ENCODE measurements around the gene LRRC8A.

Gene LRRC8A

DNA sequence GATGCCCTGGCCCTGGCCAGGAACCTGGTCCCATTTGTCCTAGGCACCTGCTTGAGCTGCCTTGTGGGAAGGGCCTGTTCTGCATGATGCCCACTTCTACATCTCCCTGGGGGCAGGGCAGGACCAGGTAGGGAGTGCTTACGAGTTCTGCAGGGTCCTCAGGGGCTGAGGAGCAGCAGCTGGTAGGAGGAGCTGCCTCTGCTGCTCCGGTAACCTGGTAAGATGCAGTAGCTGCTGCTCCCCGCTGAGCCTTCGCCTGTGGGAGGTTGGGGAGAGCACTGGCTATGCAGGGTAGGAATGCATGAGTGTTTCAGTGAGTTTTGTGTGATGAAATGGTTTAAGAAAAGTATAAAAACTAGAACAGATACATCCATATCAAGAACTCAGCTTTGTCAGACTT is 13.6 kb downstream of the LRRC8A start:
- H3K27ac ChIP-seq, result no peak overlapping the region
- TF ChIP-seq, protein P1, sequence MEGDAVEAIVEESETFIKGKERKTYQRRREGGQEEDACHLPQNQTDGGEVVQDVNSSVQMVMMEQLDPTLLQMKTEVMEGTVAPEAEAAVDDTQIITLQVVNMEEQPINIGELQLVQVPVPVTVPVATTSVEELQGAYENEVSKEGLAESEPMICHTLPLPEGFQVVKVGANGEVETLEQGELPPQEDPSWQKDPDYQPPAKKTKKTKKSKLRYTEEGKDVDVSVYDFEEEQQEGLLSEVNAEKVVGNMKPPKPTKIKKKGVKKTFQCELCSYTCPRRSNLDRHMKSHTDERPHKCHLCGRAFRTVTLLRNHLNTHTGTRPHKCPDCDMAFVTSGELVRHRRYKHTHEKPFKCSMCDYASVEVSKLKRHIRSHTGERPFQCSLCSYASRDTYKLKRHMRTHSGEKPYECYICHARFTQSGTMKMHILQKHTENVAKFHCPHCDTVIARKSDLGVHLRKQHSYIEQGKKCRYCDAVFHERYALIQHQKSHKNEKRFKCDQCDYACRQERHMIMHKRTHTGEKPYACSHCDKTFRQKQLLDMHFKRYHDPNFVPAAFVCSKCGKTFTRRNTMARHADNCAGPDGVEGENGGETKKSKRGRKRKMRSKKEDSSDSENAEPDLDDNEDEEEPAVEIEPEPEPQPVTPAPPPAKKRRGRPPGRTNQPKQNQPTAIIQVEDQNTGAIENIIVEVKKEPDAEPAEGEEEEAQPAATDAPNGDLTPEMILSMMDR (IDR thresholded peaks at IDR 0.05), result no peak
- no peaks in the 10 kb centered on the region for H3K27me3 ChIP-seq (ENCODE audit: control insufficient read depth, insufficient read depth, low read length)
- no peak overlapping the region for H3K4me2 ChIP-seq (ENCODE audit: low read length)
- peaks cover 2% of the 10 kb centered on the region for H3K79me2 ChIP-seq
- H3K9ac ChIP-seq, result no peak overlapping the region
- no peaks in the 10 kb centered on the region for H3K4me1 ChIP-seq
- H2AFZ ChIP-seq, result no peak overlapping the region
- H3K4me3 ChIP-seq (ENCODE audit: low read depth, low read length), result no peak overlapping the region
- no peaks in the 10 kb centered on the region for H3K9me3 ChIP-seq (ENCODE audit: control insufficient read depth, low read length)
- no peaks in the 10 kb centered on the region for H3K36me3 ChIP-seq (ENCODE audit: control insufficient read depth, insufficient read depth, low read length)

DNA sequence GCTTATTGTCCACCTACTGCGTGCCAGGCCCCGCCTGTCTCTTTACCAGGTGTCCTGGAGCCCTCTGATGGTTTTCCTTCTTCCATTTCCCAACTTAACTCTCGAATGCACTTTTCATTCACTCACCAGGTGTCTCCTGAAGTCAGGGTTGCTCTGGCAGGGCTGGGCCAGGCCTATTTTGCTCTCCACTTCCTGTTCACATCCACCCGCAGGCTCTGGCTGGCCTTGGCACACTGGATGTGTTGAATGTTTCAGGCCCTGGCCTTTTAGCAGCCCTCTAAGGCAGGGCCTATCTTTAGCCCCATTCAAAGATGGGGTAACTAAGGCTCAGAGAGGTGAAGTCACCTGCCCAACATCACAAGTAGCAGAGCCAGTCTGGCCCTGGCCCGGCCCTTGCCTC is 16.4 kb downstream of the LRRC8A start:
- no peaks in the 10 kb centered on the region for H3K9me3 ChIP-seq (ENCODE audit: control insufficient read depth, low read length)
- TF ChIP-seq, protein P1 (IDR thresholded peaks at IDR 0.05), result no peak
- H3K79me2 ChIP-seq, result peaks cover 2% of the 10 kb centered on the region
- no peak overlapping the region for H2AFZ ChIP-seq
- H3K4me2 ChIP-seq (ENCODE audit: low read length), result no peak overlapping the region
- no peaks in the 10 kb centered on the region for H3K27me3 ChIP-seq (ENCODE audit: control insufficient read depth, insufficient read depth, low read length)
- no peaks in the 10 kb centered on the region for H3K4me1 ChIP-seq
- no peaks in the 10 kb centered on the region for H3K36me3 ChIP-seq (ENCODE audit: control insufficient read depth, insufficient read depth, low read length)
- no peak overlapping the region for H3K9ac ChIP-seq
- H3K4me3 ChIP-seq (ENCODE audit: low read depth, low read length), result no peak overlapping the region
- H3K27ac ChIP-seq, result no peak overlapping the region

DNA sequence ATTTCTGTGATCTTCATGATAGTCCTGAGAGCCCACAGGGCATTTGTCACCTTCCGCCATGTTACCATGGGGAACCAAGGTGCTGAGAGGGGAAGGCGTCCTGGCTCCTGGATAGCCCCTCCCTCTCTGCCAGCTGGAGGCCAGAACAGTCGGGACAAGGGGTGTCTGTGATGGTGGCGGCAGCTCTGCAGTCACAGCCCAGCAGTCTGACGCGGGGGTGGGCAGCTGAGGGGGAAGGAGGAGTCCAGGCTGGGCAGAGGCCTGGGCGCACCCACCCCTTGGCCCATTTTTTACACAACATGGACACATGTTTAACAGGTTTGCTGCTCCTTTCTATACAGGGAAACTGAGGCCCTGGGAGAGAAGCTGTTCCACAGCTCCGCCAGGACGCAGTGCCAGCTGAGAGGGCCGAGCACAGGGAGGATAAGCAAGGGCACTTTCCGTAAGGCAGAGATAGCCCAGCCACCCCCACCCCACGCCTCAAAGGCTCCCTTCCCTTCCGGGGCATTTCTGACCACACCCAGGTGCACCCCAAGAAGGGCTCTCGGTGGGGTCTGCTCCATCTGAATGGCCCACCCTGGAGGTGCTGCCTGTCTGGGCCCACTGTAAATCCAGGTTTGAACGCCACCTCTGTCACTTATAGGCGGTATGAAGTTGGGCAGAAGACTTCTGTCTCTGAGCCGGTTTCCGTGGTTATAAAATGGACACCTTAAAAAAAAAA is 17.1 kb downstream of the LRRC8A start:
- H3K9ac ChIP-seq, result no peak overlapping the region
- peaks cover 2% of the 10 kb centered on the region for H3K79me2 ChIP-seq
- no peaks in the 10 kb centered on the region for H3K36me3 ChIP-seq (ENCODE audit: control insufficient read depth, insufficient read depth, low read length)
- H3K4me1 ChIP-seq, result no peaks in the 10 kb centered on the region
- H3K27ac ChIP-seq, result no peak overlapping the region
- H3K4me3 ChIP-seq (ENCODE audit: low read depth, low read length), result no peak overlapping the region
- no peaks in the 10 kb centered on the region for H3K27me3 ChIP-seq (ENCODE audit: control insufficient read depth, insufficient read depth, low read length)
- TF ChIP-seq, protein P1 (IDR thresholded peaks at IDR 0.05), result no peak
- H2AFZ ChIP-seq, result no peak overlapping the region
- no peaks in the 10 kb centered on the region for H3K9me3 ChIP-seq (ENCODE audit: control insufficient read depth, low read length)
- H3K4me2 ChIP-seq (ENCODE audit: low read length), result no peak overlapping the region

DNA sequence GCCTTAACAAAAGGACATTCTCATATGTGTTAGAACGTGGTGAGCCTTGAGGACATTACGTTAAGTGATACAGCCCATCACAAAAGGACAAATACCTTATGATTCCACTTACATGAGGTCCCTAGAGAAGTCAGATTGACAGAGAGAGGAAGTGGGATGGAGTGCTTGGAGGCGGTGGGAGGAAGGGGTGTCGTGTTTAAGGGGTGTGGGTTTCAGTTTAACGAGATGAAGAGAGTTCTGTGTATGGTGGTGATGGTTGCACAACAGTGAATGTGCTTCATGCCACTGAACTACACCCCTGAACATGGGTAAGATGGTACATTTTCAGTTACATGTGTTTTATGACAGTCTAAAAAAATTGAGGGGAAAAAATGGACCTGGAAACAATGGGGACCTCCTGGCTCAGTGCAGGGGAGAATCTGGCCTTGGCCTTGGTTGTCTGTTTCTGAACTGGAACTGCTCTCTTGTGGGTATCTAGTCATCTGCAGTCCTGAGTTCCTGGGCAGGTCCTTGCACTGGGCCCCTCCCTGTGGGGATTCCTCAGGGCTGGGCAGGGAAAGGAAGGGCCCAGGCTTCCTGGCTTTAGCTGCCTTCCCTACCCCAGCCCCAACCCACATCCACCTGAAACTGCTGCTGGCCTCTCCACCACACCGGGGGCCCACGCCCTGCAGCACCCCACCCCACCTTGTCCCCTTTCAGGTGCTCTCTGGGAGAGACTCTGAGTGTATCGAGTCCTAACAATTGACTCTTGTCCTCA is 17.8 kb downstream of the LRRC8A start:
- TF ChIP-seq, protein P1 (IDR thresholded peaks at IDR 0.05), result no peak
- Histone ChIP-seq H3K79me2 (peaks cover 2% of the 10 kb centered on the region), H3K27me3 (ENCODE audit: control insufficient read depth, insufficient read depth, low read length) (no peaks in the 10 kb centered on the region), H2AFZ (no peak overlapping the region), H3K9me3 (ENCODE audit: control insufficient read depth, low read length) (no peaks in the 10 kb centered on the region), H3K4me2 (ENCODE audit: low read length) (no peak overlapping the region), H3K4me3 (ENCODE audit: low read depth, low read length) (no peak overlapping the region), H3K36me3 (ENCODE audit: control insufficient read depth, insufficient read depth, low read length) (no peaks in the 10 kb centered on the region), H3K9ac (no peak overlapping the region), H3K27ac (no peak overlapping the region), H3K4me1 (no peaks in the 10 kb centered on the region)

All from parathyroid adenoma (tissue), 2 donors.